Sigmoid colon (tissue), 4 donors: ENCODE results near the gene CDC5L.

Experiments used
- POLR2A ChIP-seq, 2 donors: fragments of 450-650 bp; IDR thresholded peaks; one replicate each; pipeline ENCODE4 v1.6.1; 2016; ENCODE audit warnings: antibody characterized with exemption in 2 of 2, mild to moderate bottlenecking in 2 of 2, moderate library complexity in 2 of 2
- POLR2AphosphoS5 ChIP-seq, 4 donors: sonication (generic); formaldehyde crosslinking; IDR thresholded peaks; one replicate each; pipeline ENCODE4 v1.6.1; 2017; ENCODE audit warnings: antibody characterized with exemption in 4 of 4
- TF ChIP-seq, protein P1 (sequence below), 4 experiments: fragments of 450-650 bp in 3 of 4; fragments of 200-600 bp in 1 of 4; IDR thresholded peaks; one replicate each; pipeline ENCODE4 v1.5.1; 2016 to 2019; ENCODE audit warnings: antibody characterized with exemption in 4 of 4, mild to moderate bottlenecking in 3 of 4, moderate library complexity in 2 of 4

GRCh38 chr6:44497807-44498206, 110.3 kb downstream of the CDC5L start:
- TF ChIP-seq, protein P1, sequence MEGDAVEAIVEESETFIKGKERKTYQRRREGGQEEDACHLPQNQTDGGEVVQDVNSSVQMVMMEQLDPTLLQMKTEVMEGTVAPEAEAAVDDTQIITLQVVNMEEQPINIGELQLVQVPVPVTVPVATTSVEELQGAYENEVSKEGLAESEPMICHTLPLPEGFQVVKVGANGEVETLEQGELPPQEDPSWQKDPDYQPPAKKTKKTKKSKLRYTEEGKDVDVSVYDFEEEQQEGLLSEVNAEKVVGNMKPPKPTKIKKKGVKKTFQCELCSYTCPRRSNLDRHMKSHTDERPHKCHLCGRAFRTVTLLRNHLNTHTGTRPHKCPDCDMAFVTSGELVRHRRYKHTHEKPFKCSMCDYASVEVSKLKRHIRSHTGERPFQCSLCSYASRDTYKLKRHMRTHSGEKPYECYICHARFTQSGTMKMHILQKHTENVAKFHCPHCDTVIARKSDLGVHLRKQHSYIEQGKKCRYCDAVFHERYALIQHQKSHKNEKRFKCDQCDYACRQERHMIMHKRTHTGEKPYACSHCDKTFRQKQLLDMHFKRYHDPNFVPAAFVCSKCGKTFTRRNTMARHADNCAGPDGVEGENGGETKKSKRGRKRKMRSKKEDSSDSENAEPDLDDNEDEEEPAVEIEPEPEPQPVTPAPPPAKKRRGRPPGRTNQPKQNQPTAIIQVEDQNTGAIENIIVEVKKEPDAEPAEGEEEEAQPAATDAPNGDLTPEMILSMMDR (IDR thresholded peaks at IDR 0.05), result no peak
- TF ChIP-seq POLR2AphosphoS5 (IDR thresholded peaks at IDR 0.05), result no peak
- TF ChIP-seq POLR2A (IDR thresholded peaks at IDR 0.05), result no peak
